Stimulated activated memory B cell treated with anti-CD40 and anti-IgM and Interleukin-4, amounts not matched to agents 10 μg/mL and 1 μg/mL and 100 μg/mL, for 72 hours (primary cell): ENCODE data around the gene PLSCR3.

Experiments
- ATAC-seq: fragments of 150-1000 bp; cut with Tn5 transposase; 2 replicates; pipeline ENCODE4 v1.10.0; 2021
- H3K27ac Mint-ChIP-seq: one replicate; pipeline ENCODE4 v1.8.0; 2022; ENCODE audit warnings: mild to moderate bottlenecking, mixed read lengths
- H3K27me3 Mint-ChIP-seq: one replicate; pipeline ENCODE4 v1.8.0; 2022; ENCODE audit warnings: mixed read lengths
- H3K36me3 Mint-ChIP-seq: one replicate; pipeline ENCODE4 v1.8.0; 2022; ENCODE audit warnings: mixed read lengths
- H3K4me1 Mint-ChIP-seq: one replicate; pipeline ENCODE4 v1.8.0; 2022; ENCODE audit warnings: mixed read lengths
- H3K4me3 Mint-ChIP-seq: one replicate; pipeline ENCODE4 v1.8.0; 2022; ENCODE audit warnings: mild to moderate bottlenecking, moderate library complexity, mixed read lengths
- H3K9me3 Mint-ChIP-seq: one replicate; pipeline ENCODE4 v1.8.0; 2022; ENCODE audit warnings: mixed read lengths

Gene PLSCR3

DNA sequence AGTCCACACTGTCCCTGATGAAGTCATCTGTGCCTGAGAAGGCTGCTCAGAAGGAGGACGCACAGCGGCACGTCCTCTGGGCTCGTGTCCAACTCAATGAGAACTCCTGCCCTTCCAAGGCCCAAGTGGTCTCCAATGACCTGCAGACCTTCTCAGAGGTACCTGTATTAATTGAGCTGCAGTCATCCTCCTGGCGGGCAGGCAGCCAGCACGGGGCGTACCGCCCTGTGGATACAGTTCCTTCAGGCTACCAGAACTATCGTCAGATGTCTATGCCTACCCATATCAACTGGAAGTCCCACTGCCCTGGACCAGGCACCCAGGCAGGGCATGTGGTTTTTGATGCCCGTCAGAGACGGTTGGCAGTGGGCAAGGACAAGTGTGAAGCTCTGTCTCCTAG is 38.0 kb upstream of the PLSCR3 start:
- no peaks in the 10 kb centered on the region for H3K9me3 Mint-ChIP-seq
- H3K27me3 Mint-ChIP-seq = no peaks in the 10 kb centered on the region
- peaks cover 6% of the 10 kb centered on the region for H3K36me3 Mint-ChIP-seq
- H3K4me3 Mint-ChIP-seq = no peak overlapping the region
- H3K27ac Mint-ChIP-seq = no peak overlapping the region
- H3K4me1 Mint-ChIP-seq = peaks cover 13% of the 10 kb centered on the region
- ATAC-seq = no peak

DNA sequence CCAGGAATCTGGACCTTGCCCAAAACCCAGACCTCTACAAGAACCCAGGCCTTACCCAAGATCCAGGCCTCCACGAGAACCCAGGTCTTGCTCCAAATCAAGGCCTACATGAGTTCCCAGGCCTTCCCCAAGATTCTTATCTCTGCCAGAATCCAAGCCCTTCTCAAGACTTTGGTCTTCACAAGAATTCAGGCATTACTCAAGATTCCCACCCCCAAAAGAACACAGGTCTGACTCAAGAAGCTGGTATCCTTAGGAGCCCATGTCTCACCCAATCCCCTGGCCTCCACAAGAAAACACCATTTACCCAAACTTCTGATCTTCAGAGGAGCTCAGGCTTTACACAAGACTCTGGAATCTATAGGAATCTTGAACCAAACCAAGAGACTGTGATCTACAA is 36.9 kb upstream of the PLSCR3 start:
- Mint-ChIP-seq H3K27me3 (no peaks in the 10 kb centered on the region), H3K36me3 (no peaks in the 10 kb centered on the region), H3K4me1 (peaks cover 5% of the 10 kb centered on the region), H3K27ac (no peak overlapping the region), H3K9me3 (no peaks in the 10 kb centered on the region), H3K4me3 (no peak overlapping the region)
- ATAC-seq = no peak

DNA sequence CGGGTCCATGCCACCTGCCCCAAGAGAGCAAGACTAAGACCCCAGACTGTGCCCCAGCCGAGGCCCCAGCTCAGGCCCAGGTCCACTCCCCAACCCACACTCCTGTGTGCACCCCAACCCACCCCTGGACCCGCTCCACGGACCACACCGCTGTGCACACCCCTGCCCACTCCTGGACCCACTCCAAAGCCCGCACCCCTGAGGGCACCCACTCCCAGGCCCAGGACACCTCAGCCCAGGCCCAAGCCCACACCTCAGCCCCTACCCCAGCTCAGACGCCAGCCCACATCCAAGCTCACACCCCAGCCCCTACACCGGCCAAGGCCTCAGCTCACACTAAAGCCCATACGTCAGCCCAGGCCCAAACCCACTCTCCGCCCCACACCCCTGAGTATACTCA is 35.4 kb upstream of the PLSCR3 start:
- H3K27ac Mint-ChIP-seq = no peak overlapping the region
- no peaks in the 10 kb centered on the region for H3K36me3 Mint-ChIP-seq
- peak; percentile 15 for ATAC-seq
- no peaks in the 10 kb centered on the region for H3K4me1 Mint-ChIP-seq
- H3K4me3 Mint-ChIP-seq = no peak overlapping the region
- H3K9me3 Mint-ChIP-seq = no peaks in the 10 kb centered on the region
- H3K27me3 Mint-ChIP-seq = no peaks in the 10 kb centered on the region

GRCh38 chr17:7428557-7428956 is 34.2 kb upstream of the PLSCR3 start, which contains the start of gene SPEM3:
TSS of gene SPEM3 (plus strand) at chr17:7428857. CDS start at chr17:7428903, 46 bp downstream.
- Mint-ChIP-seq H3K27ac (no peak within 1 kb of the TSS), H3K9me3 (no peaks in the 10 kb centered on the region)

GRCh38 chr17:7427549-7427948 is 33.2 kb upstream of the PLSCR3 start:
- no peaks in the 10 kb centered on the region for H3K36me3 Mint-ChIP-seq

More at GRCh38 chr17:7428557-7428956, 34.2 kb upstream of the PLSCR3 start, which contains the start of gene SPEM3:
- no peak for ATAC-seq
- Mint-ChIP-seq H3K36me3 (no peaks in the 10 kb centered on the region), H3K27me3 (no peaks in the 10 kb centered on the region), H3K4me3 (no peak within 1 kb of the TSS), H3K4me1 (no peaks in the 10 kb centered on the region)

GRCh38 chr17:7426896-7427489 is 32.7 kb upstream of the PLSCR3 start:
- Mint-ChIP-seq H3K36me3 (no peaks in the 10 kb centered on the region), H3K27ac (no peak overlapping the region), H3K4me1 (no peaks in the 10 kb centered on the region), H3K4me3 (no peak overlapping the region), H3K9me3 (no peaks in the 10 kb centered on the region), H3K27me3 (no peaks in the 10 kb centered on the region)
- ATAC-seq = no peak

More at GRCh38 chr17:7427549-7427948, 33.2 kb upstream of the PLSCR3 start:
- H3K4me3 Mint-ChIP-seq = no peak overlapping the region
- no peak for ATAC-seq
- H3K27ac Mint-ChIP-seq = no peak overlapping the region
- no peaks in the 10 kb centered on the region for H3K27me3 Mint-ChIP-seq
- H3K4me1 Mint-ChIP-seq = no peaks in the 10 kb centered on the region
- H3K9me3 Mint-ChIP-seq = no peaks in the 10 kb centered on the region

DNA sequence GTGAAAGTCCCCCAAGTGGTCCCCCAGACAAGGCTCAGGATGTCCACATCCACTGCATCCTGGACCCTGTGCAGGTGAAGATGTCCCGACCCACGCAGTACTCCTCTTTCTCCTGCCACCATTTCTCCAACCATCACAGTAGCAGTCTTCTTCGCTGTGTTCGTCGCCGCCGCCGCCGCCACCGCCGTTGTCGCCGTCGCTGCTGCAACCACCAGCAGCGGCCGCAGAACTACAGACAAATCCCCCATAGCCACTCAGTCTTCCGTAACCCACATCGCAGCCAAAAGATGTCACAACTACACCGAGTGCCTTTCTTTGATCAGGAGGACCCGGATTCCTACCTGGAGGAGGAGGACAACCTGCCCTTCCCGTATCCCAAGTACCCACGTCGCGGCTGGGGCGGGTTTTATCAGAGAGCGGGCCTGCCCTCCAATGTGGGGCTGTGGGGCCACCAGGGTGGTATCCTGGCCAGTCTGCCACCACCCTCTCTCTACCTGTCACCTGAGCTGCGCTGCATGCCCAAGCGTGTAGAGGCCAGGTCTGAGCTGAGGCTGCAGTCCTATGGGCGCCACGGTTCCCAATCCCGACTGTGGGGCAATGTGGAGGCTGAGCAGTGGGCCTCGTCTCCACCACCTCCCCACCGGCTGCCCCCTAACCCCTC is 32.0 kb upstream of the PLSCR3 start:
- Mint-ChIP-seq H3K4me1 (no peaks in the 10 kb centered on the region), H3K9me3 (no peaks in the 10 kb centered on the region), H3K27me3 (no peaks in the 10 kb centered on the region), H3K36me3 (no peaks in the 10 kb centered on the region), H3K4me3 (no peak overlapping the region), H3K27ac (no peak overlapping the region)
- no peak for ATAC-seq

DNA sequence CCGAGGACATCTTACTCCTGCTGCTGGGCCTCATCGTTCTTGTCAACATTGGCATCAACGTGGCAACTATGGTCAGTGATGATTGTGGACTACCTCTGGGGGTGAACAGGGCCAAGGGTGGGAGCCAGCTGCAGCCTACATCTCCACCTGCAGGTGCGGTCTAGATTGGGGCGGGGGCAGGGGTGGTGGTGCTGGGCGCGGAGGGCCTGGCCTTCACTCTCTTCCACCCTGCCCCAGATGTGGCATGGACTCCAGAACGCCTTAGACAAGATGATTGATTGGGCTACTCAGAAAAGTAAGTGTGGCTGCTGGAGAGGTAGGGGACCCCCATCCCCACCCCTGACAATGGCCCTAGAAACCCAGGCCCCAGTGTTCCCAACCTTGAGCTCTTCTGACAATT is 31.4 kb upstream of the PLSCR3 start:
- no peak overlapping the region for H3K27ac Mint-ChIP-seq
- H3K9me3 Mint-ChIP-seq = no peaks in the 10 kb centered on the region
- no peak for ATAC-seq
- H3K27me3 Mint-ChIP-seq = no peaks in the 10 kb centered on the region
- no peaks in the 10 kb centered on the region for H3K4me1 Mint-ChIP-seq
- no peak overlapping the region for H3K4me3 Mint-ChIP-seq
- H3K36me3 Mint-ChIP-seq = no peaks in the 10 kb centered on the region

DNA sequence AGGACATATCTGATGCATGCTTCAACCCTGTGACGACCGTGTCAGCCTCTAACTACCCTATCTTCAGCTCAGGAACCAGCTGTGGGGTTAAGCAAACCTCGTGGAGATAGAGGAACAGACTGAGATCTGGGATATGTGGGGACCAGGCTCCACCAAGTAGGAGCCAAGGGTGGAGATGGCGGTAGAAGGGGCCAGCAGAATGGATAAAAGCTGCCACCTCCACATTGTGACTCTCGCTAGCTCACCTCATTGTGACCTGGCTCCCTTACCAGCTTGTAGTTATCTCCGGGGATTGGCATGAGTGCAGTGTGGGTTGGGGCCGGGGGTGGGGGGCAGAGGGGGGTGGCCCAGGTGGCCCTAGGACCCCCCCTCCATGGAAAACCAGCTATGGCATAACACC is 31.0 kb upstream of the PLSCR3 start, which contains the start of gene SPEM2:
TSS of gene SPEM2 (plus strand) at position 301 of the 400 bp plus-strand sequence. CDS start at position 374, 73 bp downstream.
- H3K4me1 Mint-ChIP-seq = no peaks in the 10 kb centered on the region
- no peak within 1 kb of the TSS for H3K27ac Mint-ChIP-seq
- no peaks in the 10 kb centered on the region for H3K9me3 Mint-ChIP-seq
- H3K27me3 Mint-ChIP-seq = no peaks in the 10 kb centered on the region
- ATAC-seq = no peak
- no peaks in the 10 kb centered on the region for H3K36me3 Mint-ChIP-seq
- H3K4me3 Mint-ChIP-seq = no peak within 1 kb of the TSS

DNA sequence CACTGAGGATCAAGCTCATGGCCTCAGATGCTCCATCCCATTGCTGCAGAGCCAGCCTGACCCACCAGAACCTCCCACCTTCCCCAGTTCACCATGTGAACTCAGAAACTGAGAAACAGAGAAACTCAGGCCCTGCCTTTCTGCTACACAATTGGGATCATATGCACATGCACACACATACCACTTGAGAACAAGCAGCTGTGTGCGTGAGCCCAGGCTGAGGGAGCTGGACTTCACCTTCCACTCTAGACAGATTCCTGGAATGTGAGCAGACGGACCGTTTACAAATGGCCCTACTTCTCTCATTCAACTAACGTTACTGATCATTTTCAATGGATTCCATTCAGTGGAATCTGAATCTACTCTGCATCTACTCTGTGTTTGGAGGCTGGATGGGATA is 29.4 kb upstream of the PLSCR3 start:
- no peaks in the 10 kb centered on the region for H3K36me3 Mint-ChIP-seq
- H3K27ac Mint-ChIP-seq = no peak overlapping the region
- no peaks in the 10 kb centered on the region for H3K4me1 Mint-ChIP-seq
- peaks cover 13% of the 10 kb centered on the region for H3K27me3 Mint-ChIP-seq
- H3K9me3 Mint-ChIP-seq = no peaks in the 10 kb centered on the region
- no peak for ATAC-seq
- no peak overlapping the region for H3K4me3 Mint-ChIP-seq

DNA sequence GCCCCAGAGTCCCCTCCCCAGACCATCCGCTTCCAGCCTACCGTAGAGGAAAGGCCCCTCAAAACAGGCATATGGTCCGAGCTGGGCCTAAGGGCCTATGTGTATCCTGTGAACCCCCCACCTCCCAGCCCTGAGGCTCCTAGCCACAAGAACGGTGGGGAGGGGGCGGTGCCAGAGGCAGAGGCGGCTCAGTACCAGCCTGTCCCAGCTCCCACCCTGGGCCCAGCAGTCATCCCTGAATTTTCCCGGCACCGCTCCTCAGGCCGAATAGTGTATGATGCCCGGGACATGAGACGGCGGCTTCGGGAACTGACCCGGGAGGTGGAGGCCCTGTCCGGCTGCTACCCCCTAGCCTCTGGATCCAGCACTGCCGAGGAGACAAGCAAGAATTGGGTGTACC is 26.9 kb upstream of the PLSCR3 start:
- H3K36me3 Mint-ChIP-seq = no peaks in the 10 kb centered on the region
- H3K27me3 Mint-ChIP-seq = peaks cover 18% of the 10 kb centered on the region
- no peak overlapping the region for H3K27ac Mint-ChIP-seq
- no peak overlapping the region for H3K4me3 Mint-ChIP-seq
- no peaks in the 10 kb centered on the region for H3K9me3 Mint-ChIP-seq
- H3K4me1 Mint-ChIP-seq = no peaks in the 10 kb centered on the region
- ATAC-seq = no peak

- peaks cover 18% of the 10 kb centered on the region for H3K27me3 Mint-ChIP-seq
- no peak within 1 kb of the TSS for H3K27ac Mint-ChIP-seq
- H3K4me3 Mint-ChIP-seq = no peak within 1 kb of the TSS
Observed at GRCh38 chr17:7419819-7420610, 25.7 kb upstream of the PLSCR3 start, which contains the start of gene SPEM1. TSS of gene SPEM1 (plus strand) at chr17:7420324. CDS start at chr17:7420385, 61 bp downstream.

DNA sequence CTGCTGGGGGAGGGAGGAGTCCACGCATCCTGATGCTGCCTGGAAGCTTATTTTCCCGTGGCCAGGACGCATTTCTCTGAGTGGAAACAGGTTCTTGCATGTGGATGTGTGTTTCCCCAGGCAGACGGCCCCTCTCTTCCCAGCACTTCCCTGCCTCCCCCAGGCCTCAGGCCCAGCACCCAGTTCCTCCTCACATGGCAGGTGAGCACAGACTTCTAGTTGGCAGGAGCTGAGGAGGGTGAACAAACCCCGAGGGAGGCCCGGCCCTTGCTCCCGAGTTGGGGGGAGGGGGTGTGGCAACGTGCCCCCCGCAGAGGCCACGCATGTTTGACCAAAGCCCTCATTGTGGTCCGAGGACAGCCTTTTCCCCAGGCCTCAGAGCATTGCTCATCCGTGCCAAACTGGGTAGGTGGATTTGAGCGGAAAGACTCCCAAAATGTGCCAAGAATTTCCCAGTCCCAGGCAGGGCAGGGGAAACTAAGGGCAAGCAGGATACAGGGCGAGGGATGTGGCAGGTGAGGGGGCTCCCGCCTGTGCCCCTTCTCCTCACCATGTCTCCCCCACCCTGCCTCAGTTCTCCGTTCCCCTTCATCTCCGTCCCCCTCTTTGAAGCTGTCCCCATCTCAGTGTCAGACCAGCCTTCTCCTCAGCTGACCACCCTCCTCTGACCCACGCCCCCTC is 24.3 kb upstream of the PLSCR3 start:
- H3K27me3 Mint-ChIP-seq = peaks cover 18% of the 10 kb centered on the region
- no peak overlapping the region for H3K4me3 Mint-ChIP-seq
- H3K27ac Mint-ChIP-seq = no peak overlapping the region
- H3K36me3 Mint-ChIP-seq = no peaks in the 10 kb centered on the region
- H3K4me1 Mint-ChIP-seq = no peaks in the 10 kb centered on the region
- no peaks in the 10 kb centered on the region for H3K9me3 Mint-ChIP-seq
- ATAC-seq = no peak

More at GRCh38 chr17:7419819-7420610, 25.7 kb upstream of the PLSCR3 start, which contains the start of gene SPEM1:
- H3K4me1 Mint-ChIP-seq = no peaks in the 10 kb centered on the region
- H3K36me3 Mint-ChIP-seq = no peaks in the 10 kb centered on the region
- H3K9me3 Mint-ChIP-seq = no peaks in the 10 kb centered on the region
- ATAC-seq = no peak

DNA sequence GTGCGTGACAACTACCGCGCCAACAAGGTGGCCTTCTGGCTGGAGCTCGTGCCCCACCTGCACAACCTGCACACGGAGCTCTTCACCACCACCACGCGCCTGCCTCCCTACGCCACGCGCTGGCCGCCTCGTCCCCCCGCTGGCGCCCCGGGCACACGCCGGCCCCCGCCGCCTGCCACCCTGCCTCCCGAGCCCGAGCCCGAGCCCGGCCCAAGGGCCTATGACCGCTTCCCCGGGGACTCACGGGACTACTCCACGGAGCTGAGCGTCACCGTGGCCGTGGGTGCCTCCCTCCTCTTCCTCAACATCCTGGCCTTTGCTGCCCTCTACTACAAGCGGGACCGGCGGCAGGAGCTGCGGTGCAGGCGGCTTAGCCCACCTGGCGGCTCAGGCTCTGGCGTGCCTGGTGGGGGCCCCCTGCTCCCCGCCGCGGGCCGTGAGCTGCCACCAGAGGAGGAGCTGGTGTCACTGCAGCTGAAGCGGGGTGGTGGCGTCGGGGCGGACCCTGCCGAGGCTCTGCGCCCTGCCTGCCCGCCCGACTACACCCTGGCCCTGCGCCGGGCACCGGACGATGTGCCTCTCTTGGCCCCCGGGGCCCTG is 22.8 kb upstream of the PLSCR3 start:
- H3K36me3 Mint-ChIP-seq = no peaks in the 10 kb centered on the region
- H3K4me1 Mint-ChIP-seq = no peaks in the 10 kb centered on the region
- no peaks in the 10 kb centered on the region for H3K9me3 Mint-ChIP-seq
- H3K27ac Mint-ChIP-seq = no peak overlapping the region
- H3K4me3 Mint-ChIP-seq = no peak overlapping the region
- peaks cover 18% of the 10 kb centered on the region for H3K27me3 Mint-ChIP-seq
- peak; percentile 39 for ATAC-seq

DNA sequence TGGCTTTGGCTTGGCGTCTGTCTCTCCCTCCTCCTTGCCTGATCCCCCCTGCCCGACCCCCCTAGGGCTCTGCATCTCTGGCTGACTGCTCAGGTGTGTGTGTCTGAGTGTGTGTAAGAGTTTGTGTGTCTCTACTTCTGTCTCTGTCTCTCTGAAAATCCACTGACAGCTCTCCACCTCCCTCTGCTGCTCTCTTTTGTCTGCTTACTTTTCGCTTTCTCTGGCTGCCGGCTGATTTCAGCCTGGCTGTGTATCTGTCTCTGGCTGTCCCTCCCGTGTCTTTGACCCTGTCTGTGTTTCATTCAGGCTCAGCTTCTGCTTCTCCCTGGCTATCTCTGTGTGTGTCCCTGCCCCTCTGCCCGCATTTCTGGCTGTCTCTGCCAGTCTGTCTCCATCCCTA is 22.0 kb upstream of the PLSCR3 start:
- no peak for ATAC-seq

More for the DNA sequence above, 22.0 kb upstream of the PLSCR3 start:
- Mint-ChIP-seq H3K27me3 (peaks cover 18% of the 10 kb centered on the region), H3K4me3 (no peak overlapping the region), H3K9me3 (no peaks in the 10 kb centered on the region), H3K27ac (no peak overlapping the region), H3K36me3 (no peaks in the 10 kb centered on the region), H3K4me1 (no peaks in the 10 kb centered on the region)
